ENCODE results near the gene DLX1. TPM values are rescaled to one million over a fixed set of nuclear protein-coding genes. Genes with fewer than 3 reads are reported as not detected.
A peak's percentile ranks its signal among the peaks of the same experiment; 100 is the strongest.

Gene DLX1
- total and polyA plus RNA-seq, 9 of the 15 experiments (the other 6 are each of a cell fraction or from before 2014, with no cell fraction given), result 1.9 to 26.2 (median 9.6) TPM

- TF ChIP-seq ZBTB40 (IDR thresholded peaks at IDR 0.05) (peak; percentile 73), ZBTB40 (CRISPR knock-in tag; IDR thresholded peaks at IDR 0.05) (no peak), CLOCK (CRISPR knock-in tag; IDR thresholded peaks at IDR 0.05; ENCODE audit: borderline replicate concordance) (no peak), ZNF277 (CRISPR knock-in tag; IDR thresholded peaks at IDR 0.05; ENCODE audit: borderline replicate concordance) (no peak), ZNF512 (tag; IDR thresholded peaks at IDR 0.05) (peak; percentile 88), RBM34 (IDR thresholded peaks at IDR 0.05; ENCODE audit: borderline replicate concordance, insufficient read depth, low read length) (no peak), POLR2B (IDR thresholded peaks at IDR 0.05; ENCODE audit: low read depth, partially characterized antibody) (no peak), ZNF644 (tag; IDR thresholded peaks at IDR 0.05; ENCODE audit: low read depth) (0 out of 2 replicates have a peak, but pooled peaks have one; percentile 4), MAX (CRISPR knock-in tag; IDR thresholded peaks at IDR 0.05) (no peak), SOX6 (IDR thresholded peaks at IDR 0.05) (no peak), TAF9B (IDR thresholded peaks at IDR 0.05; ENCODE audit: partially characterized antibody) (no peak), PML (IDR thresholded peaks at IDR 0.05; ENCODE audit: low read length) (0 out of 2 replicates have a peak, but pooled peaks have one; percentile 9)
These were observed 14.3 kb downstream of the DLX1 start (continued) for GRCh38 chr2:172099472-172100079.

All from K562 (cell line).